ENCODE results near the gene SUCLG1.
A peak's percentile ranks its signal among the peaks of the same experiment; 100 is the strongest.

SUCLG1 gene

GRCh38 chr2:84467389-84467788 is 8.3 kb upstream of the SUCLG1 start:
- no peak overlapping the region for H3K4me3 ChIP-seq (ENCODE audit: low read depth, low read length)
- TF ChIP-seq CTCF (conservative IDR thresholded peaks at IDR 0.05; ENCODE audit: low read depth, low read length) = no peak
- DNase-seq (ENCODE audit: low read depth) = no peak

- DNase-seq (ENCODE audit: low read depth) = no peak
- no peak overlapping the region for H3K4me3 ChIP-seq (ENCODE audit: low read depth, low read length)
- TF ChIP-seq CTCF (conservative IDR thresholded peaks at IDR 0.05; ENCODE audit: low read depth, low read length) = no peak
Observed at GRCh38 chr2:84461310-84461709, 2.2 kb upstream of the SUCLG1 start.

GRCh38 chr2:84460670-84461069 is 1.6 kb upstream of the SUCLG1 start:
- no peak overlapping the region for H3K4me3 ChIP-seq (ENCODE audit: low read depth, low read length)
- no peak for TF ChIP-seq CTCF (conservative IDR thresholded peaks at IDR 0.05; ENCODE audit: low read depth, low read length)
- no peak for DNase-seq (ENCODE audit: low read depth)

- no peak for TF ChIP-seq CTCF (conservative IDR thresholded peaks at IDR 0.05; ENCODE audit: low read depth, low read length)
- H3K4me3 ChIP-seq (ENCODE audit: low read depth, low read length) = peak overlapping the region; percentile 97
Observed at GRCh38 chr2:84459944-84460429, 907 bp upstream of the SUCLG1 start.

GRCh38 chr2:84458551-84459017 is 496 bp downstream of the SUCLG1 start:
- TF ChIP-seq CTCF (conservative IDR thresholded peaks at IDR 0.05; ENCODE audit: low read depth, low read length) = peak; percentile 18
- peak overlapping the region; percentile 97 for H3K4me3 ChIP-seq (ENCODE audit: low read depth, low read length)
- DNase-seq (ENCODE audit: low read depth) = peak; percentile 40

More at GRCh38 chr2:84459944-84460429, 907 bp upstream of the SUCLG1 start:
- DNase-seq (ENCODE audit: low read depth) = no peak

GRCh38 chr2:84457686-84458085 is 1.4 kb downstream of the SUCLG1 start:
- no peak for TF ChIP-seq CTCF (conservative IDR thresholded peaks at IDR 0.05; ENCODE audit: low read depth, low read length)
- H3K4me3 ChIP-seq (ENCODE audit: low read depth, low read length) = no peak overlapping the region
- no peak for DNase-seq (ENCODE audit: low read depth)

GRCh38 chr2:84456156-84456555 is 2.9 kb downstream of the SUCLG1 start:
- no peak for DNase-seq (ENCODE audit: low read depth)
- TF ChIP-seq CTCF (conservative IDR thresholded peaks at IDR 0.05; ENCODE audit: low read depth, low read length) = no peak
- H3K4me3 ChIP-seq (ENCODE audit: low read depth, low read length) = no peak overlapping the region
